Measurements from ENCODE around the gene TBC1D10A.

DNA sequence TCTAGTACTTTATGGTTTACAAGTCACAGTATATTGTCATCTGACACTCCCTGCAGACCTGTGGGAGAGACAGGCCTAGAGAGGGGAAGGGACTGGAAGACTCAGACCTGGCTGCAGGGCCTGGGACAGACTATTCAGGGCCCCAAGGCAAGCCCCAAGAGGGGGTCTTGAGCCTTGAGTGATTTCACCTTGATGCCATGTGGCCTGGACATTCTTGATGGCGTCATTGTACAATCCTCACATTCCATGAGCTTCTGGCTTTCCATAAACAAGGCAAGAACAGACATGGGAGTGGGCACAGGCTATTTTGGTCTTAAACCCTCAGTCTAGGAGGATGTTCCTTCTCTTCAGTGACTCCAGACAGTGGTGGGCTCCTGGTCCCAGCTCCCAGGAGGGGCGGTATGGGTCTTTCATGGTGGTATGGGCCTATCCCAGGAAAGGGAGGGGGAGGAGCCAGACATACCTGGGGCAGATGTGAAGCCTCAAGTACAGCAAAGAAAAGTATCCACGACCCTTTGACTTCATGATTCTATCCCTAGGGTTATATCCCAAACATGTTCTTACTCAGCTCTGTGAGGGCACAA is 1.8 kb upstream of the TBC1D10A start:
- TF ChIP-seq, protein P1, sequence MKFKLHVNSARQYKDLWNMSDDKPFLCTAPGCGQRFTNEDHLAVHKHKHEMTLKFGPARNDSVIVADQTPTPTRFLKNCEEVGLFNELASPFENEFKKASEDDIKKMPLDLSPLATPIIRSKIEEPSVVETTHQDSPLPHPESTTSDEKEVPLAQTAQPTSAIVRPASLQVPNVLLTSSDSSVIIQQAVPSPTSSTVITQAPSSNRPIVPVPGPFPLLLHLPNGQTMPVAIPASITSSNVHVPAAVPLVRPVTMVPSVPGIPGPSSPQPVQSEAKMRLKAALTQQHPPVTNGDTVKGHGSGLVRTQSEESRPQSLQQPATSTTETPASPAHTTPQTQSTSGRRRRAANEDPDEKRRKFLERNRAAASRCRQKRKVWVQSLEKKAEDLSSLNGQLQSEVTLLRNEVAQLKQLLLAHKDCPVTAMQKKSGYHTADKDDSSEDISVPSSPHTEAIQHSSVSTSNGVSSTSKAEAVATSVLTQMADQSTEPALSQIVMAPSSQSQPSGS (CRISPR knock-in tag; IDR thresholded peaks at IDR 0.05; ENCODE audit: borderline replicate concordance, low read depth): no peak
- TF ChIP-seq ZNF121 (CRISPR knock-in tag; IDR thresholded peaks at IDR 0.05) (no peak), CREB1 (CRISPR knock-in tag; IDR thresholded peaks at IDR 0.05) (no peak)
- TF ChIP-seq, protein P2, sequence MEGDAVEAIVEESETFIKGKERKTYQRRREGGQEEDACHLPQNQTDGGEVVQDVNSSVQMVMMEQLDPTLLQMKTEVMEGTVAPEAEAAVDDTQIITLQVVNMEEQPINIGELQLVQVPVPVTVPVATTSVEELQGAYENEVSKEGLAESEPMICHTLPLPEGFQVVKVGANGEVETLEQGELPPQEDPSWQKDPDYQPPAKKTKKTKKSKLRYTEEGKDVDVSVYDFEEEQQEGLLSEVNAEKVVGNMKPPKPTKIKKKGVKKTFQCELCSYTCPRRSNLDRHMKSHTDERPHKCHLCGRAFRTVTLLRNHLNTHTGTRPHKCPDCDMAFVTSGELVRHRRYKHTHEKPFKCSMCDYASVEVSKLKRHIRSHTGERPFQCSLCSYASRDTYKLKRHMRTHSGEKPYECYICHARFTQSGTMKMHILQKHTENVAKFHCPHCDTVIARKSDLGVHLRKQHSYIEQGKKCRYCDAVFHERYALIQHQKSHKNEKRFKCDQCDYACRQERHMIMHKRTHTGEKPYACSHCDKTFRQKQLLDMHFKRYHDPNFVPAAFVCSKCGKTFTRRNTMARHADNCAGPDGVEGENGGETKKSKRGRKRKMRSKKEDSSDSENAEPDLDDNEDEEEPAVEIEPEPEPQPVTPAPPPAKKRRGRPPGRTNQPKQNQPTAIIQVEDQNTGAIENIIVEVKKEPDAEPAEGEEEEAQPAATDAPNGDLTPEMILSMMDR (IDR thresholded peaks at IDR 0.05): no peak
